Activated CD8-positive, alpha-beta memory T cell treated with anti-CD3 and anti-CD28 coated beads for 1 hour (primary cell): ENCODE results near the gene CFAP119.

Experiments used
- DNase-seq, 2 donors: peaks; one replicate each; pipeline ENCODE4 v3.0.0-alpha.2; 2020; ENCODE audit warnings: low read depth in 1 of 2; ENCODE audit errors: extremely low read depth in 1 of 2

Gene CFAP119

DNA sequence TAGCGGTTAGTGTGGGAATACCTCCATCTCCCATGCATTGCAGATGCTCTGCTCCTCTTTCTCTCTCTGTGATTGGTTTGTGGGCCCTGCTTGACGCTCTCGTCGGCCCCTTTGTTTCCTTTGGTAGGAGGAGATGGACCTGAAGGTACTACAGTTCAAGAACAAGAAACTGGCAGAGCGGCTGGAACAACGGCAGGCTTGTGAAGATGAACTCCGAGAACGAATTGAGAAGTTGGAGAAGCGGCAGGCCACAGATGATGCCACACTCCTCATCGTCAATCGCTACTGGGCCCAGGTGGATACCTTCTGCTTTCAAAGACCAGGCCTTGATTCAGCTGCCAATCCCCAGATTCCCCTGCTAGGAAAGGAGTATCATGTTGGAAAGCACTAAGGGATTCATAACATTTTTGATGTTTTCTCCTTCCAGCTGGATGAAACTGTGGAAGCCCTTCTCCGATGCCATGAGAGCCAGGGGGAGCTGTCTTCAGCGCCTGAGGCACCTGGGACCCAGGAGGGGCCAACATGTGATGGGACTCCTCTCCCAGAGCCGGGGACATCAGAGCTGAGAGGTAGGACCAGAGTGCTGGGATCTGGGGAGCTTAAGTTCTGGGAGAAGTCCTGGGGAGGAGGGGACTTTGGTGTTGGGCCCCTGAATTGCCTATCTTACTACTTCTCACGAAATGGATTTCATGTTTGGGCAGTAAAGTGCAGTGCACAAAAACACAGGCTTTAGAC lies 1.3 kb upstream of the CFAP119 start:
- no peak for DNase-seq

DNA sequence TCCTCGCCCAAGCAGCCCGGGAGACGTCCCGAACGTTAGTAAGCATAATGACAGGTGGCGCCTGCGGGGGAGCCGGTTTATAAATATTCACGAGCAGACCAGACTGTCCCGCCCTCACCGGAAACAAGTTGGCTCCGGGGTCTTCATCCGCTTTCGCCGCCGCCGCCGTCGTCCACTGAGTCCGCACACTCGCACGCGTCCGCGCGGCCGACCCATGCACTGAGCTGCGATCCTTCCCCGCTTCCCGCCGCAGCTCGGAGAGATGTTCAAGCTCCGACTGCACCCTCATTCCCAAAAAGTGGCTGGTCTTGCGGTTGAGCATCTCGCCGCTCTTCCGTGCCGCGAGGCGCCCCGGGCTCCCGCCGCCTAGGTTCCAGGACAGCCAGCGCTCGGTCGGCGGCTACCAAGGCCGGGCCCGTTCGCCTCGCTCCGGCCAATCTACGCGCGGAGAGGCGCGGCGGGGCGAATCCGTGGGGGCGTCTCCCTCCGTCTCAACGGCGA lies 385 bp downstream of the CFAP119 start:
- peak in 1 of 2 donors; percentile 9 for DNase-seq

DNA sequence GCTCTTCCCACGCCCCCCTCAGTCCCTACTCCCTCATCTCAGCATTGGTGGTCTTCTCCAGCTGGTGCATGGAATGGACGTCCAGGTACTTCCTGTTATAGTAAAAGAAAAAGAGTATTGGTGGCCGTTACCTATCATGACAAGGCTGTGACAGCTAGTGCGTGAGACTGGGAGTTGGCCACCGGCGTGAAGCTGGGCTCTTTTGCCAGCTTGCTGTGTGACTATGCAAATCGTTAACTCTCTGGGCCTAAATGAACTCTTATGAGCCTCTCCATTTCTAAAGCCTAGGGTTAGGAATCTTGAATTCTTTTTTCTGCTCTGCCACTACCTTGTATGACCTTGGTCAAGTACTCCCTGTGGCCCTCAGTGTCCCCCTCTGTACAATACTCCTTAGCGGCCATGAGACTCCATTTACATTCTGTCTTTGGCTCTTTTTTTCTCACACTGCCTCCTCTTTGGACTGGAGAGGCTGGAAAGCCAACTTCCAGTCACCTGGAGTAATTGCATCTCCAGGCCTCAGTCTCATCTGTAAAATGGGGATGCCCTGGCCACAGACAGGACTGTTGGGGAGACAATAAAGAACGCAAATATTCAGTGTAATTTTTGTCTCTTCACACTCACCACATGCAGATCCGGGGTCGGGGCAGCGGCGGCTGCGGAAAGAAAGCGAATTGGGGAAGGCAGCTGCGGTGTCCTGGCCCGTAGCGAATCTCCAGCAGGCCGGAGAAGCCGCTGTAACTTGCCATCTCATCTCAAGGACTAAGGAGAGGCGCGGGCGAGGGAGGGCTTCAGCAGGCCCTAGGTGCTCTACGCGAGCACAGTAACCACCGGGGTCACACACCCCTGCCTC lies 1.1 kb downstream of the CFAP119 start:
- DNase-seq: no peak

DNA sequence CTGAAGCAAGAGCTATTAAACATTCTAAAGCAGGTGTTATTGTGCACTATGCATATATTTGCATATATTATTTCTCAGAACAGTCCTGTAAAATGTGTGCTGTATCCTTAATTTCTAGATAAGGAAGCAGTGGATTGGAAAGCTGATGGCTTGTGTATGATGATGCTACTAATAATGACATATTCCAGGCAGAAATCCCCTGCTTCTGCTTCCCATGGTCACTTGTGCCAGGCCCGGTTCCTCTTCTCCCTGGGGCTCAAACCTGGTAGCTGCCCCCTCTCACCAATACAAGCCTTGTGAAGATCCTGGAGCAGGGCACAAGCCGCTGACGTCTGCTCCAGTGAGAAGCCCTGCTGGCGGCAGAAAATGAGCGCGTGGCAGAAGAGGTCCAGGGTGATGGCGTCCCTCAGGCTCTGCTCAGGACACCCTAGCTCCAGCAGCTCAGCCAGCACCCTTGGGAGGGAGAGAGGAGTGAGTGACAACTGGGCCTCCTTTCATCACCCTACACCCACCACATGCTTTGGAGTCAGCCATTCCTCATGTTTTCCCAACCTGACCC lies 1.8 kb downstream of the CFAP119 start:
- DNase-seq: no peak

DNA sequence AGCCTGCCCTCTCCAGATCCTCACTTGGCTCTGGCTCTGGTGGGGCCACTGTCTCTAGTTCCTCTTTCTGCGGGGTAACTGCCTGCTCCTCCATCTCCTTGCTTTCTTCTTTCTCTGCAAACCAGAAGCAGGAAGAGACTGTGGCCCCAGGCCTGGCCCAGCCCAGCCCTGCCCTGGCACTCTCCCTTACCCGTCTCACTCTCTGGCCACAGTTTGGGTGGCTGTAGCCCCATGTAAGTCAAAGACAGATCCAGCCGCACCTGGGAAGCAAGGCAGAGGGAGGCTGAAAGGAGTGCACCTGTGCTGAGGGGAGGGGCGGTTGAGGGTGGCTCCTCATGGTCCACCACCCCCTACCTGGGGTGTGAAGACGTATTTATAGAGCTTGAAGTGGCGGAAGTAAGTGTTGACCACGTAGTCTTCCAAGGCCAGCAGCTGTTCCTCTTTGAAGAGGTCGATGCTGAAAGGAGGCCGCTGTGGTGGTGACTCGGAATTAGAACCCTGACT lies 2.8 kb downstream of the CFAP119 start:
- no peak for DNase-seq

DNA sequence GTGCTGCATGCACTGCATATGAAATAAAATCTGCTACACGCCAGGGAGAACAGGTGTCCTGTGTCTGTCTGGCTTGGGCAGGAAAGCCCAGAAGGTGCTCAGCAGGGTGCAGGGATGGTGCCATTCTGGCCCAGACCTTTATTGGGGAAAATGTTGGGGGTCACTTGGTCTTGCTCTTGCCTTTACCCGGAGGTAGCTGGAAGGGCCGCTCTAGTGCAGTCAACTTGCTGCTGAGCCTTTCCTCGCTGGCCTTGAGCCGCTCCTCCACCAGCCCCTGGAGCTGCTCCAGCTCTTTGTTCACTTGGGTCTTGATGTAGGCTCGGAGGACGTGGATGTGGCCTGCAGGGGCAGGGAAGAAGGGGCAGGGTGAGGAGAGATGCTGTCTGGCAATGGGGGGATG lies 4.5 kb downstream of the CFAP119 start:
- no peak for DNase-seq

DNA sequence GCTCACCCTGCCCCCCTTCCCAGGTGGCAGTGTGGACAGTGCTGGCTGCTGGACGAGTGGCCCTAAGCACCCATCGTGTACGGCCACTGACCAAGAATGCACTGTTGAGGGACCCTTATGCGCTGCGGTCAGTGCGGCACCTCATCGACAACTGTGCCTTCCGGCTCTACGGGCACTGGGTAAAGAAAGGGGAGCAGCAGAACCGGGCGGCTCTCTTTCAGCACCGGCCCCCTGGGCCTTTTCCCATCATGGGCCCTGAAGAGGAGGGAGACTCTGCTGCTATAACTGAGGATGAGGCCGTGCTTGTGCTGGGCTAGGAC lies 5.1 kb downstream of the CFAP119 start:
- DNase-seq: no peak

DNA sequence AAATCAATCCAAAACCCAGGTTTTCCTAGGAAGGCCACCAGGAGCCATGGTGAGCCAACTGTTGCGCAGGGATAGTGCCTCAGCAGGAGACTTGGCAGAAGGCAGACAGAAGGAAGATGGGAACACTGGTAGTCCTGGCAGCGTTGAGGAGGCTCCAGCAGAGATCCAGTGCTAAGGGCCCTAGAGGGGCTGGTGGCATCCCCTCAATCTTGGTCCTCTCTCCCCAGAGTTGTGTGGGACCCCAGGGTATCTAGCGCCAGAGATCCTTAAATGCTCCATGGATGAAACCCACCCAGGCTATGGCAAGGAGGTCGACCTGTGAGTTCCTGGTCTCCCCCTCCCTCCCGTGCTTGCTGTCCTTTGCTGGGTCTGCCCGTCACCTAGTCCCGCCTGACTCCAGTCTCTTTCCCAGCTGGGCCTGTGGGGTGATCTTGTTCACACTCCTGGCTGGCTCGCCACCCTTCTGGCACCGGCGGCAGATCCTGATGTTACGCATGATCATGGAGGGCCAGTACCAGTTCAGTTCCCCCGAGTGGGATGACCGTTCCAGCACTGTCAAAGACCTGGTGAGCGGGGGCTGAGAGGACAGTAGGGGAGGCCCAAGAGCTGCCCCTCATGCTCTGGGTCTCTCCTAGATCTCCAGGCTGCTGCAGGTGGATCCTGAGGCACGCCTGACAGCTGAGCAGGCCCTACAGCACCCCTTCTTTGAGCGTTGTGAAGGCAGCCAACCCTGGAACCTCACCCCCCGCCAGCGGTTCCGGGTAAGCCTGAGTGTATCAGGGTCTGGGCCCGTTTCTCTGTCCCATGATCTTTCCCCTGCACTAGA lies 5.7 kb downstream of the CFAP119 start:
- DNase-seq: no peak

DNA sequence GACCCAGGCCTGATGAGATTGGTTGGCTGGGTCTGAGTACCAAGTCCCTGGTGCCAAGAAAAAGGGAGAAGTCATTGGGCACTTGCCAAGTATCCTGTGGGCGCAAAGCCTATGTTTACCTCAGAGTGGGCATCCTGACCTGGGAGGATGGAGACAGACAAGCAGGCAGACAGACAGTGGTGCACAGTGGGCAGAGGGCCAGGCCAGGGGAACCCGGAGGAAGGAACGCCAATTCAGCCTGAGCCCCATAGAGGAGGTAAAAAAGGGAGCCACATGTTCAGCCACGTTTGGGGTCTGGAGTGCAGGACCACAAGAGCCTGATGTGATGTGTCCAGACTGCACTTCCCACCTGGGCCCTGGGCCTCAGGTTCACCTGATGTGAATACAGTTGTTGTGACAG lies 8.3 kb downstream of the CFAP119 start:
- no peak for DNase-seq

DNA sequence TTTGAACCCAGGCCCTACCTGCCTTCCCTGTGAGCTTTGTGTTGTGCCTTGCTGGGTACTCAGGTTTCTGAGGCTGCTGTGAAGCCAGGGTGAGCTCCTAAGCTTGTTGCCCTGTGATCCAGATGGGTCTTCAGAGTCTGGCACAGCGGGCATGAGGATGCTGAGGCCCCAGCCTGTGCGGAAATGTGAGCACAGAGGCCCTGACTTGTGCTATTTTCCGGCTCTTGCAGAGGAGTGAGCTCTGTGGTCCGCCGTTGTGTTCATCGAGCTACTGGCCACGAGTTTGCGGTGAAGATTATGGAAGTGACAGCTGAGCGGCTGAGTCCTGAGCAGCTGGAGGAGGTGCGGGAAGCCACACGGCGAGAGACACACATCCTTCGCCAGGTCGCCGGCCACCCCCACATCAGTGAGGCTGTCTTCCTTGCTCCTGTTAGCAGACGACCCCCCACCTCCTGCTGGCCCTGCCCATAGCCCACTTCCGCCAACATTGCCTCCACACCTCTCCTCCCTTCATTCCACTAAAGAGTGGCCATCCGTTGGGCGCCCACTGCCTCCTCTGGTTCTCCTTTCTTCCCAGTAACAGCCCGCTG lies 10.9 kb downstream of the CFAP119 start:
- no peak for DNase-seq

DNA sequence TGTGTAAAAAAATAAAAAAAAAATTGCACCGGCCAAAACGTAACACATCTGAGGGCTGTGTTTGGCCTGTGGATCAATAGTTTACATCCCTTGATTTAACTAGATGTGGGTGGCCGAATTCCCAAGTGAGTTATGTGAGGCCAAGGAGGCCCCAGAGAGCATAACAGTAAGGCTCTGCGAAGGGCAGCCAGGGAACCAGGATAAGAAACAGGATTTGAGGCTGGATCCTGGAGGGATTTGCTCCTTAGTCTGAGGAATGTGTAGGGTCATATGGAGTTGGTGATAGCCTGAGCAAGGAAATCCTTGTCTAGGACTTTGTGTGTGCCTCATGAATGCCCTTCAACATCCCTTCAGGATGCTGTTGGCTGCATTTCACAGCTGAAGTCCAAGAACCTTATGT lies 11.7 kb downstream of the CFAP119 start:
- no peak for DNase-seq

DNA sequence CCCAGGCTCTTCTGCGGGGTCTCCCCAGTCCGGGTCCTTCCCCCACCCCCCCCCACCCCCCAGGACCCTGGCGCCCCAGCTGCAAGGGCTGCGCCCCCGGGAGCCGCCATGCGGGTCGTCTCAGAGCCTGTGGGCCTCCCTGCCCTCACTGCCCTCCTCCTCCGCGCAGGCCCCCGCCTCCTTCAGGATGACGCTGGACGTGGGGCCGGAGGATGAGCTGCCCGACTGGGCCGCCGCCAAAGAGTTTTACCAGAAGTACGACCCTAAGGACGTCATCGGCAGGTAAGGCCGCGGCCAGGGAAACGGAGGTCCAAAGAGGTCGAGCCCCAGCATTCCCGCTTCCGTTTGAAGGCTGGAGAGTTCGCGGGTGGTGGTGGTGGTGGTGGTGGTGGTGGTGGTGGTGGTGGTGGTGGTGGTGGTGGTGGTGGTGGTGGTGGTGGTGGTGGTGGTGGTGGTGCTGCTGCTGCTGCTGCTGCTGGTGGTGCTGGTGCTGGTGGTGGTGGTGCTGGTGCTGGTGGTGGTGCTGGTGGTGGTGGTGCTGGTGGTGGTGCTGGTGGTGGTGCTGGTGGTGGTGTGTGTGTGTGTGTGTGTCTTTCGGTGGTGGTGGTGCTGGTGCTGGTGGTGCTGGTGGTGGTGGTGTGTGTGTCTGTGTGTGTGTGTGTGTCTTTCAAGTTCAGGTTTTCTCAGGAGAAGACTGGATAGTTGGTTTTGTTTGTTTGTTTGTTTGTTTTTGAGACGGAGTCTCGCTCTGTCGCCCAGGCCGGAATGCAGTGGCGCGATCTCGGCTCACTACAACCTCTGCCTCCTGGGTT lies 13.0 kb downstream of the CFAP119 start:
- no peak for DNase-seq

DNA sequence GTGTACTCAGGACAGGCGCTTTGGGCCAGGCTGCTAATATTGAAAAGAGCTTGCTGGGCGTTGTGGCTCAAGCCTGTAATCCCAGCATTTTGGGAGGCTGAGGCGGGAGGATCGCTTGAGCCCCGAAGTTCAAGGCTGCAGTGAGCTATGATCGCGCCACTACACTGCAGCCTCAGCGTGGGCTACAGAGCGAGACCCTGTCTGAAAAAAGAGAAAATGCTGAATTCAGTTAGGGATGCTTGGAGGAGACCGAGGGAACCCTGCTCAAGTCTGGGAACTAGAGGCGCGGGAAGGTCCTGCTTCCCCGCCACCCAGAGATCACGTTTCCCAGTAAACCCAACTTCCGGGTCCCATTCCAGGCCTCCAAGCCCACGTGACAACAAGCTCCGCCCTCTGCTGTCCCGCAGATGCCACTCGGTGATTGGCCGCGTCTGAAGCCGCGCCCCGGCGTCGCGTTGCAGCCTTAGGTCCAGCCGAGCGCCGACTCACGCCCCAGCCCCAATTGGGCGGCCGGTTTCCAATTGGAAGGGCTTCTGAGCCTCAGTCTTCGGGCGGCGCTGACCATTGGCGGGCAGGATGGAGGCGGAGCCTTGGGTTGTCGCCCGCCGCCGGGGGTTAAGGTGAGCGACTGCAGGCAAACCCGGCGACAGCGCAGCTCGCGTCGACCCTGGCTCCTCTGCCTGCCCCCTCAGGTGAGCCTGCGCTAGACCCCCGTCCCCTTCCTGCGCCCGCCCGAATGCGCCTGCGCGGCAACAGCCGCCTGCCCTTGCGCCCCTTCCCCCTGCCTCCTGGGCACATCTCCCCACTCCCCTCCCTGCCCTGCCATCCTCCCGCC lies 13.8 kb downstream of the CFAP119 start, which contains the start of gene PHKG2:
TSS of gene PHKG2 (plus strand) at position 627 of the 835 bp plus-strand sequence. CDS start 396 bp downstream, outside the sequence.
- peak; percentile 85 to 89 for DNase-seq

DNA sequence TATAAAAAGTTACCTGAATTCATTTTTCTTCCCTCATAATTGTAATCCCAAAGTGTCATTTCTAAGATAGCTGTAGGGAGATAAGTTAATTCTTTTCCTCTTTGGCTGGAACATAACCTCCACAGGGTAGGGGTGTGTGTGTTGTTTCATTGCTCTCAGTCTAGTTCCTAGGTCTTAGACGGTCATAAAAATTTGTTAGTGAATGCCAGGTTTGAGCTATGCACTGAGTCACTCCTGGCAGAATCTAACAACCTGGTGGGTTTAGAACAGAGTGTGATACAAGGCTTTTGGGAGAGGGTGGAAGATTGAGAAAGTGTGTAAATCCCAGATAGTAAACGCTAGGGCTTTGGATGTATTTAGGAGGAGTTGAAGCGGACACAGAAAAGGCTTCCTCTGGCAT lies 14.5 kb downstream of the CFAP119 start:
- DNase-seq: no peak

DNA sequence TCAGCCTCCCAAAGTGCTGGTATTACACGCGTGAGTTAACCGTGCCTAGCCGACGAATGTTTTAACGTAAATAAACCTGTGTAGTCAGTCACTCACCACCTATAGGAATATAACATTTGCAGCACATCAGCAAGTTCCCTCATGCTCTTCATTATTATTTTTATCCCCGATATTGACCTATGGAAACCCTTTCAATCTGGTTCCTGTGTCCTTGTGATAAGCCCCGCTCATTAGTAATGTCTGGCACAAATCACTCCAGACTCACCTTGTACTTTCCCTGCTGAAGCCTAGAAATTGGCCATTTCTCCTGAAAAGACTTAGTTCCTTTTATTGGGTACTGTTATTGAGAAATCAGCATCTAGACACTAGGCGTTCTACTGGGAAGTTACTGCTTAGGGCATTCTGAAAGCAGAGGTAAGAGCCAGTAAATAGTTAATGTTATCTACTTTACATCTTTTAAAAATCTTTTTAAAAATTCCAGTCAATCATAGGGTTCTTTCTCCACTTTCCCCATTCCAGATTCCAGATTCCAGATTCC lies 15.2 kb downstream of the CFAP119 start:
- DNase-seq: no peak

DNA sequence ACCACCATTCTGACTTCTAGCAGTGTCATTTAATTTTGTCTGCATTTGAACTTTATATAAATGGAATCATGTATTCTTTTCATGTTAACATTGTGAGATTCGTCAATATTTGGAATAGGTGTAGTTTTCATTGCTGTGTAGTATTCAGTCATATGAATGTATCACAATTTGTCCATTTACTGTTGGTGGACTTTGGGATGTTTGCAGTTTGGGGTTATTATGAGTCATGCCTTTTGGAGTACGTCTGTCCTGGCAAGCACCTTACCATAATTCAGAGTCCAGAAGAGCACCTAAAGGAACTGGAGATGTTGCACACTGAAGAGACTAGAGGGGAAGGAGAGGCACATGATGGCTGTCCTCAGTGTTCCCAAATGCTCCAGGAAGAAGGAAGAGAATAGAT lies 16.8 kb downstream of the CFAP119 start:
- DNase-seq: no peak

DNA sequence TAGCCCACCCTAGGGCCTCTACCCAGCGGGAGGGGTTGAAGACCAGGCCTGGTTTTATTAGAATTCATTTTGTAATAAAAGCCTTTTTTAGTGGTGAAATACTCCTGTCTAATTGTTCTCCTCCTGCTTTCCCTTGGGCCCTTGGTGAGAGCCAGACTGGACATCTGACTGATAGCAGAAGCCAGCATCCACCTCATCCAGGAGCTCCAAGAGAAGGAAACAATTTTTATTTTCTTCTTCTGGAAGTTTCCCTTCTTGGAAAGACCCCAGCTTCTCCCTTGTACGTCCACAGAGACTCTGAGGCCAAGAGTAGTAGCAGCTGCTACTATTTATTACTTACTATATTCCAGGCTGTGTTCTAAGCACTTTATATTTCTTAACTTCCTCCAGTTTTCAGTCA lies 17.7 kb downstream of the CFAP119 start:
- no peak for DNase-seq

DNA sequence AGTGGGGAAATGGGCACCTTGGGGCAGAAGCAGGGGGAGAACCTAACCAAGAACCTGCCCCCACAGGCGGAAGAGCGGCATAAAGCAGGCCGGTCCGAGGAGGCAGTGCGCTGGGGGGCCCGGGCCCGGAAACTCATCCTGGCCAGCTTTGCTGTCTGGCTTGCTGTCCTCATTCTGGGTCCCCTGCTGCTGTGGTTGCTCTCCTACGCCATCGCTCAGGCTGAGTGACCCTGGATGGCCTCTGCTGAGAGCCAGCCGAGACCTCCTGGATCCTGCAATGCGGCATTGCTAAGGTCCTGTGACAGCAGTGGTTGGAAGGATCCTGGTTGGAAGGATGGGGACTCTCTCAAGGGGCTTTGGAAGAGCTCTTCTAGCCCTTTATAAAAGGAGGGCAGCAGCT lies 18.1 kb downstream of the CFAP119 start:
- no peak for DNase-seq
